ENCODE measurements around the gene ARHGEF37.

The ARHGEF37 gene

DNA sequence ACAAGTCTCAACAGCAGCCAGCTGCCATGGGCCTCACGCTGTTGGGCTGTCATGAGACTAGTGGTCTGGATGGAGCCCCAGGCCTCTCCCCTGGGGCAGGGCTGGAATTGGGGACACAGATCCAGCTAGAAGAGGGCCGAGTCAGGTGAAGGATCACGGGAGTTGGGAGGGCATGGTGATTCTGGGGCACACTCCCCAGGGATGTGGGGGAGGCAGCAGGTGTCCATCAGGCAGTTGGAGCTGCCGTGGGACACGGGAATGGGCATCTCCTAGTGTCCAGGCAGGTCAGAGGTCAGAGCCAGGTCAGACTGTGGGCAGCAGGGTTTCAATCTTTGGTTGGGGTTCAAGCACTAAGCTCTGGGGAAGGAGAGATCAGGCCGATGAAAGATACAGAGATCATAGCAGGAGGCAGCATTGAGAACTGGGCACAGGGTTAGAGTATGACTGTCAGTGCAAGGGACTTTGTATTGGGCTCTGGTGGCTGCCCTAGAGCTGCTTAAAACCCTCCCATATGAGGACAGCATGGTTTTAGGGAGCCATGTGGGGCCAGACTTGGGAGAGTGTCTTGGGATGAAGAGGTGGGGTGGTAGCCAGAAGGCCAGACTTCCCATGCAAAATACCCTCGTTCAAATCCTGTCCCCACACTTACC, 59.2 kb downstream of the ARHGEF37 start:
- in situ Hi-C loops (cut with HindIII; ENCODE audit: low sequenced_read_pairs), result no loop called here
- TF ChIP-seq, protein P1, sequence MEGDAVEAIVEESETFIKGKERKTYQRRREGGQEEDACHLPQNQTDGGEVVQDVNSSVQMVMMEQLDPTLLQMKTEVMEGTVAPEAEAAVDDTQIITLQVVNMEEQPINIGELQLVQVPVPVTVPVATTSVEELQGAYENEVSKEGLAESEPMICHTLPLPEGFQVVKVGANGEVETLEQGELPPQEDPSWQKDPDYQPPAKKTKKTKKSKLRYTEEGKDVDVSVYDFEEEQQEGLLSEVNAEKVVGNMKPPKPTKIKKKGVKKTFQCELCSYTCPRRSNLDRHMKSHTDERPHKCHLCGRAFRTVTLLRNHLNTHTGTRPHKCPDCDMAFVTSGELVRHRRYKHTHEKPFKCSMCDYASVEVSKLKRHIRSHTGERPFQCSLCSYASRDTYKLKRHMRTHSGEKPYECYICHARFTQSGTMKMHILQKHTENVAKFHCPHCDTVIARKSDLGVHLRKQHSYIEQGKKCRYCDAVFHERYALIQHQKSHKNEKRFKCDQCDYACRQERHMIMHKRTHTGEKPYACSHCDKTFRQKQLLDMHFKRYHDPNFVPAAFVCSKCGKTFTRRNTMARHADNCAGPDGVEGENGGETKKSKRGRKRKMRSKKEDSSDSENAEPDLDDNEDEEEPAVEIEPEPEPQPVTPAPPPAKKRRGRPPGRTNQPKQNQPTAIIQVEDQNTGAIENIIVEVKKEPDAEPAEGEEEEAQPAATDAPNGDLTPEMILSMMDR (IDR thresholded peaks at IDR 0.05; ENCODE audit: low read depth, low read length), result no peak
- no peak for DNase-seq (ENCODE audit: low read depth, low spot score)
- H3K4me3 ChIP-seq (ENCODE audit: low read depth, low read length), result no peak overlapping the region

DNA sequence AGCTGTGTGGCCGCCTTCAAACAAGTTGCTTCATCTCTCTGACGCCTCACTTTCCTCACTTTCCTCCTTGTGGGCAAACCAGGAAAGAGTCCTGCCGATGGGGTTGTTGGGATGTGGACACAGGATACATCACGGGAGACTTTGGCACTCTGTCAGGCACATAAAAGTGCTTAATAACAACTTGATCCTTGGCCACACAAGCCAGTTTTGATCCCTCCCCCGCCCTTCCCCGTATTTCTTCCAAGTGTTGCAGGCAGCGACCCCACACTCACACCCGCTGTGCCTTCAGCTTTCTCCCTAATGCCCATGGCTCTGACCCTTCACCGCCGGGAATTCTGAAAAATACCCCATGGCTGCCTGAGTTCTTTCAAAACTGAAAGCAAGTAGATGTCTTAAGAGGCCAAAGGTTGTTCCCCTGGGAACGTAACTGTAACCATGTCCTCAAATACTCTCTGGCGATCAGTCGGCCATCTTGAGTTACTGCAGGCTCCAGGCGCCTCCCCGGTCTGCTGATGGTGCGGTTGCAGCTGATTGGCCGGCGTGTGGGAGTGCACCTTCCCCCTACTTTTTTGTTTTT, 59.8 kb downstream of the ARHGEF37 start:
- TF ChIP-seq, protein P1 (IDR thresholded peaks at IDR 0.05; ENCODE audit: low read depth, low read length), result no peak
- no peak overlapping the region for H3K4me3 ChIP-seq (ENCODE audit: low read depth, low read length)
- in situ Hi-C loops (cut with HindIII; ENCODE audit: low sequenced_read_pairs), result no loop called here
- peak; percentile 45 for DNase-seq (ENCODE audit: low read depth, low spot score)

DNA sequence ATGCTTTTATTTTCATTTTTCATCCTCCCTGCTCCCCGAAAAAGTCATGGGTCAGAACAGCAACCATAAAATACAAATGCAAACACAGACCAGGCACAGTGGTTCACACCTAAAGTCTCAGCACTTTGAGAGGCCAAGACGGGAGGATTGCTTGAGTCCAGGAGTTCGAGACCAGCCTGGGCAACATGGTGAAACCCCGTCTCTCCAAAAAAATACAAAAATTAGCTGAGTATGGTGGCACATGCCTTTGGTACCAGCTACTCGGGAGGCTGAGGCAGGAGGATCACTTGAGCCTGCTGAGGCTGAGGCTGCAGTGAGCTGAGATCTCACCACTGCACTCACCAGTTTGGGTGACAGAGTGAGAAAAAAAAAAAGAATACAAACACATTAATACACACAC, 60.3 kb downstream of the ARHGEF37 start:
- DNase-seq (ENCODE audit: low read depth, low spot score), result no peak
- TF ChIP-seq, protein P1 (IDR thresholded peaks at IDR 0.05; ENCODE audit: low read depth, low read length), result no peak
- in situ Hi-C loops (cut with HindIII; ENCODE audit: low sequenced_read_pairs), result no loop called here
- no peak overlapping the region for H3K4me3 ChIP-seq (ENCODE audit: low read depth, low read length)

DNA sequence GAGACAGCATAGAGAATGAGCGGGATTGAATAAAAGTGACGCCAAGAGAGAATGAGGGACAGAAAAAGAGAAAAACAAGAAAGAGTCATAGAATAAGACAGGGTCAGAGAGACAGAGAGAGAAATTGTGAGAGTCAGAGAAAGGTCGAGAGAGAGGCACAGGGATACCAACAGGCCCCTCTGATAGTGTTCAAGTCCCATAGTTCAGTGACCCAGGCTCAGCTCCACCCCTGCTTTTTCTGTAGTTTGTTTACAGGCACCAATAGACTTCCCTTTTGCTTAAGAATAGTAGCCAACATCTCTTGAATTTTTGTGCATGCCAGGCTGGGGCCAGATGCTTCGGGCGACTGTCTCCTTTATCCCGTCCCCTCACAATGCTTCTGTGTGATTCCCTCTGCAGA, 62.5 kb downstream of the ARHGEF37 start:
- no peak for DNase-seq (ENCODE audit: low read depth, low spot score)
- in situ Hi-C loops (cut with HindIII; ENCODE audit: low sequenced_read_pairs), result no loop called here
- TF ChIP-seq, protein P1 (IDR thresholded peaks at IDR 0.05; ENCODE audit: low read depth, low read length), result no peak
- H3K4me3 ChIP-seq (ENCODE audit: low read depth, low read length), result no peak overlapping the region

DNA sequence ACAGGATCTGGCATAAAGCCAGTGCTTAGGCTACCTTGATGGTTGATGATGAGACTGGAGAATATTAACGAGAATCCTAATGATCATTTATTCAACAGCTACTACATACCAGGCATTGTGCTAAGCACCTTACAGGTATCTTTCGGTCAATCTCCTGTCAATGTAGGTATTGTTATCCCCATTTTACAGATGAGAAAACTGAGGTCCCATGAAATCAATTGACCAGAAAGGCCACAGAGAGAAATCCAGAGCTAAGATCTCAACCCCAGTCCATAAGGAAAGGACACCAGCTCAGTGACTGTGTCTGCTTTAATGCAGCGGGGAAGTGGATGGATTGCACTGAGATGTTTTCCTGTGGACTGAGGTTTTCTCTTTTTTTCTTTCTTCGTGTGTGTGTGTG, 63.3 kb downstream of the ARHGEF37 start:
- TF ChIP-seq, protein P1 (IDR thresholded peaks at IDR 0.05; ENCODE audit: low read depth, low read length), result no peak
- no peak overlapping the region for H3K4me3 ChIP-seq (ENCODE audit: low read depth, low read length)
- no peak for DNase-seq (ENCODE audit: low read depth, low spot score)
- in situ Hi-C loops (cut with HindIII; ENCODE audit: low sequenced_read_pairs), result no loop called here

DNA sequence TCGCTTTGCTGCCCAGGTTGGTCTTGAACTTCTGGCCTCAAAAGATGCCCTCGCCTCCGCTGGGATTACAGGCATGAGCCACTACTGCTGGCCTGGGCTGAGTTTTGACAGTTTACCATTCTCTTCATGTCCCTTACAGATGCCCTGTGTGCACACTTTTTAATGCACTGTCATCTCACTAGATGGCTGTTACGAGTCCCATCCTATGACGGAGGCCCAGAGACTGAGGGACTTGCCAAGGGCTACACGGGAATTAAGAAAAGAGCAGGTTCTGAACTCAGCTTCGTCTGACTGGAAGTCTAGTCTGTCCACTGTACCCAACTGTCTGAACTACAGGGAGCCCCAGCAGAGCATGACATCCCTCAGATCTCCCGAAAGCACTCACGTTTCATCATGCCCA, 63.9 kb downstream of the ARHGEF37 start:
- DNase-seq (ENCODE audit: low read depth, low spot score), result no peak
- H3K4me3 ChIP-seq (ENCODE audit: low read depth, low read length), result no peak overlapping the region
- TF ChIP-seq, protein P1 (IDR thresholded peaks at IDR 0.05; ENCODE audit: low read depth, low read length), result no peak
- in situ Hi-C loops (cut with HindIII; ENCODE audit: low sequenced_read_pairs), result no loop called here

Data from astrocyte of the spinal cord (primary cell).